ENCODE measurements around the gene HDAC4. TPM values are rescaled to one million over a fixed set of nuclear protein-coding genes. Genes with fewer than 3 reads are reported as not detected.
A peak's percentile ranks its signal among the peaks of the same experiment; 100 is the strongest.
"Not testable (repeated sequence)": the region's sequence is repeated elsewhere in the genome, so short reads cannot be mapped to it uniquely, and the experiment has no call there.

Gene HDAC4
- 46.0 and 48.4 TPM in 2 replicates for total RNA-seq
- 7.3 TPM for total RNA-seq (2013)
- polyA plus RNA-seq: 2.5 and 13.5 TPM in 2 replicates
- polyA minus RNA-seq: 19.5 and 24.8 TPM in 2 replicates

- TF ChIP-seq CTCF (IDR thresholded peaks at IDR 0.05) (no peak), EZH2 (IDR thresholded peaks at IDR 0.05; ENCODE audit: borderline replicate concordance, insufficient read depth, low read depth, low read length, poor library complexity, severe bottlenecking) (no peak)
- Histone ChIP-seq H3K27ac (ENCODE audit: low read length in 2 of 2) (peak within 1 kb of the TSS; percentile 99 to 100), H3K36me3 (replicated peaks in 1 of 2; ENCODE audit: control extremely low read depth in 1 of 2, control insufficient read depth in 1 of 2, extremely low read depth in 1 of 2, insufficient read depth in 2 of 2, low read length in 1 of 2) (no peaks in the 10 kb centered on the region), H4K20me1 (ENCODE audit: control insufficient read depth, insufficient read depth, low read length, poor library complexity, severe bottlenecking) (peaks cover 7% of the 10 kb centered on the region), H3K4me2 (replicated peaks; ENCODE audit: low read depth, low read length, poor library complexity, severe bottlenecking) (peak within 1 kb of the TSS; percentile 94), H3K9ac (ENCODE audit: low read length) (peak within 1 kb of the TSS; percentile 100), H3K79me2 (ENCODE audit: control insufficient read depth, insufficient read depth, low read length) (peaks cover 36% of the 10 kb centered on the region), H3K9me3 (ENCODE audit: control extremely low read depth in 1 of 3, control insufficient read depth in 2 of 3, insufficient read depth in 1 of 3, low read length in 2 of 3) (no peaks in the 10 kb centered on the region), H3K4me1 (ENCODE audit: control insufficient read depth in 2 of 2, insufficient read depth in 2 of 2, low read length in 2 of 2) (peaks cover 11 to 20% of the 10 kb centered on the region in 2 donors), H3K27me3 (replicated peaks in 1 of 4; ENCODE audit: control extremely low read depth in 1 of 4, control insufficient read depth in 3 of 4, insufficient read depth in 4 of 4, low read length in 3 of 4) (no peaks in the 10 kb centered on the region), H3K4me3 (ENCODE audit: control extremely low read depth in 1 of 5, extremely low read depth in 1 of 5, insufficient read depth in 1 of 5, low read depth in 2 of 5, low read length in 4 of 5) (peak within 1 kb of the TSS; percentile 62 to 91 (median 91)), H2AFZ (ENCODE audit: insufficient read depth, low read depth, low read length, poor library complexity, severe bottlenecking) (peak within 1 kb of the TSS; percentile 91)
- CTCF ChIA-PET: interaction anchor here (0.6 to 1.2 kb wide), 3 partner anchors 19 to 133 kb away, joined by 4 to 7 read pairs (median 6); no protein-coding TSS in a partner anchor
- Mint-ChIP-seq H3K9me3 (ENCODE audit: insufficient read depth) (no peaks in the 10 kb centered on the region), H3K4me1 (peaks cover 33% of the 10 kb centered on the region), H3K27ac (peak within 1 kb of the TSS; percentile 99), H3K4me3 (peak within 1 kb of the TSS; percentile 94), H3K27me3 (no peaks in the 10 kb centered on the region)
- intact Hi-C loops (cut with micrococcal nuclease): loop anchor here (1.0 to 5.0 kb wide), 5 partner anchors 19 to 737 kb away; partner anchors contain the start of gene COPS9
- under 1% methylated on average over 78 of the region's 78 CpGs for WGBS (ENCODE audit: insufficient coverage)
- no peak for DNase-seq
- POLR2A ChIA-PET: interaction anchor here (0.8 to 1.2 kb wide), 6 partner anchors 13 to 625 kb away, joined by 3 to 18 read pairs (median 6); partner anchors contain the start of gene NDUFA10
- ATAC-seq (ENCODE audit: low read depth): no peak
Observed at GRCh38 chr2:239400596-239401066, at the start of gene HDAC4. Gene HDAC4, minus strand, starts transcription at chr2:239401020. Its CDS starts 48,321 bp downstream, at chr2:239352699.

GRCh38 chr2:239449468-239449867, 48.6 kb upstream of the HDAC4 start:
- DNase-seq; H3K9ac ChIP-seq (ENCODE audit: low read length); H3K4me3 ChIP-seq (ENCODE audit: control extremely low read depth in 1 of 5, extremely low read depth in 1 of 5, insufficient read depth in 1 of 5, low read depth in 2 of 5, low read length in 4 of 5); CTCF ChIA-PET; H3K4me1 ChIP-seq (ENCODE audit: control insufficient read depth in 2 of 2, insufficient read depth in 2 of 2, low read length in 2 of 2); H4K20me1 ChIP-seq (ENCODE audit: control insufficient read depth, insufficient read depth, low read length, poor library complexity, severe bottlenecking); H3K4me1 Mint-ChIP-seq; H3K4me3 Mint-ChIP-seq; H2AFZ ChIP-seq (ENCODE audit: insufficient read depth, low read depth, low read length, poor library complexity, severe bottlenecking); H3K4me2 ChIP-seq (replicated peaks; ENCODE audit: low read depth, low read length, poor library complexity, severe bottlenecking); POLR2A ChIA-PET; H3K27me3 ChIP-seq (replicated peaks in 1 of 4; ENCODE audit: control extremely low read depth in 1 of 4, control insufficient read depth in 3 of 4, insufficient read depth in 4 of 4, low read length in 3 of 4); H3K27ac Mint-ChIP-seq; H3K27ac ChIP-seq (ENCODE audit: low read length in 2 of 2); intact Hi-C loops (cut with micrococcal nuclease); H3K36me3 ChIP-seq (replicated peaks in 1 of 2; ENCODE audit: control extremely low read depth in 1 of 2, control insufficient read depth in 1 of 2, extremely low read depth in 1 of 2, insufficient read depth in 2 of 2, low read length in 1 of 2); ATAC-seq (ENCODE audit: low read depth); H3K79me2 ChIP-seq (ENCODE audit: control insufficient read depth, insufficient read depth, low read length): not testable (repeated sequence)
- WGBS (ENCODE audit: insufficient coverage): 97% methylated on average over 20 of the region's 32 CpGs
- Mint-ChIP-seq H3K27me3 (peaks cover 29% of the 10 kb centered on the region), H3K9me3 (ENCODE audit: insufficient read depth) (peaks cover 17% of the 10 kb centered on the region)
- H3K9me3 ChIP-seq (ENCODE audit: control extremely low read depth in 1 of 3, control insufficient read depth in 2 of 3, insufficient read depth in 1 of 3, low read length in 2 of 3): peaks cover 0 to 16% (median 11%) of the 10 kb centered on the region in 3 donors
